GM19193 (cell line): Measurements from ENCODE around the gene IL1RAPL2.

Experiments used
- POLR2A ChIP-seq: IDR thresholded peaks from 4 replicates; pipeline ENCODE4 v1.6.1; 2011; ENCODE audit not compliant: insufficient read depth, insufficient read length; ENCODE audit errors: extremely low read depth

Gene IL1RAPL2

GRCh38 chrX:105711805-105712204 lies 1145.8 kb downstream of the IL1RAPL2 start:
- no peak for TF ChIP-seq POLR2A

- TF ChIP-seq POLR2A, result no peak
These were observed 1149.7 kb downstream of the IL1RAPL2 start for GRCh38 chrX:105715746-105716145.

DNA sequence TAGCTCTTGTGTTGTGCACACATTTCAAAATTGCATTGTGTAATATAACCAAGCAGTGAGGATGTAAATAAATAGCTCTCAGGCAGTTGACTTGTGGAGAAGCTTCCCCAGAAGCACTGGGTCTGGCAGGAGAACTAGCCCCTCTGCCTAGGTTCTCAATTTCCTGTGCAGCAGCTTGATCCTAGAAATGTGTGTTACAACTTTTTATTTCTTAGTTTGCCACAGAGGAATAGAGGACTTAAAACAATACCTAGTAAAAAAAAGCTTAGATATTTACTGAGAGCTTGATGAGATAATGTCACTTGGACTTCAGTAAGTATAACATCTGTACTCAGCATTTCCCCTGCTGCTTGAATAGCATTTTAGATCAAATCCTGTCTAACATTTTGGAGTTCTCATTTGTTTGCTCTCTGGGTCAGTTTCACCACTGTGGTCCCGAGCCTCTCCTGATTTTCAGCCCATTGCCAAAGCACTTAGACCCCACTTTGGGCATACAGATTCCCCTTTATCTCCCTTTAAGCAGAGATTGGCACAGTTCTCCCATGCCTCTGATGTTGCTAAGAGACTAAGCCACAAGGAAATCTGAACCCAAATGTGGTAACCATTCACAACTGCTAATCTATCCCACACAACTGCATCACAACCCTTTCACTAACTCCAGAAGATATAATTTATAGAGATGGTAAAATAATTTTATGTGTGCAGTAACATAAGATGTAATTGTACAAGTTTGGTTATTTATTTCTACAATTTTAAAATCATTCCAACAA lies 1158.2 kb downstream of the IL1RAPL2 start:
- TF ChIP-seq POLR2A, result no peak

DNA sequence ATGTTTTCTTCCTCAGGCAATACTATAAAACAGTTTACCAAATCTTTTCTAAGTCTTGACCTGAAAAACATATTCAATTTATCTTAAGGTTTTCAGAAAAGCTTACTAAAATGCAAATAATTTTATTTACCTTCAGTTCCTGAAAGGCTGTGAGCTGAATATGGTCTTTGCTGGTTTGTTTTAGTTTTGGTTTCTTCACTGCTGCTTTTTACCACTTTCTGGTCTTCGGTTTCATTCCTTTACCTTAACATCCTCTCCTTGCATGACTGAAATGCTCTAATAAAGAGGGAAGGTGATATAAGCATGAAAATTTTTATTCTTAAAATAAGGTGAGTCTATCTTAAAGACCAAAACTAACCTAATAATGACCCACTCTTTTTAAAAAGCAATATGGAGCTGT lies 1159.2 kb downstream of the IL1RAPL2 start:
- no peak for TF ChIP-seq POLR2A

- TF ChIP-seq POLR2A, result no peak
These were observed 1172.2 kb downstream of the IL1RAPL2 start for GRCh38 chrX:105738162-105738561.

GRCh38 chrX:105744291-105744690 lies 1178.3 kb downstream of the IL1RAPL2 start:
- no peak for TF ChIP-seq POLR2A

DNA sequence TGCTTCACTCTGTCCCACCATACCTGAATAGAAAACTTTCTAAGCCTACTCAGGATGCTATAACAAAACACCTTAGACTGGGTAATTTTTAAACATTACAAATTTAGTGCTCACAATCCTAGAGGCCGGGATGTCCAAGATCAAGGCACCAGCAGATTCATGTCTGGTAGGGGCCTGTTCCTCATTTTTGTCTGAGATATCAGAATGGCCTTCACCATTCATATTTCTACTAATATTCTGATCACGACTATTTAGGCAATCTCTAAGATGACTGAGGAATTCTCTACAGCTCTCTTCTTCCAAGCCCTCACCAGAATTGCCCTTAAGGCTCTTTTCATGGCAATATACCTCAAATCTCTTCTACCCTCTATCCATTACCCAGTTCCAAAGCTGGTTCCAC lies 1178.9 kb downstream of the IL1RAPL2 start:
- no peak for TF ChIP-seq POLR2A

GRCh38 chrX:105745863-105746262 lies 1179.9 kb downstream of the IL1RAPL2 start:
- no peak for TF ChIP-seq POLR2A

DNA sequence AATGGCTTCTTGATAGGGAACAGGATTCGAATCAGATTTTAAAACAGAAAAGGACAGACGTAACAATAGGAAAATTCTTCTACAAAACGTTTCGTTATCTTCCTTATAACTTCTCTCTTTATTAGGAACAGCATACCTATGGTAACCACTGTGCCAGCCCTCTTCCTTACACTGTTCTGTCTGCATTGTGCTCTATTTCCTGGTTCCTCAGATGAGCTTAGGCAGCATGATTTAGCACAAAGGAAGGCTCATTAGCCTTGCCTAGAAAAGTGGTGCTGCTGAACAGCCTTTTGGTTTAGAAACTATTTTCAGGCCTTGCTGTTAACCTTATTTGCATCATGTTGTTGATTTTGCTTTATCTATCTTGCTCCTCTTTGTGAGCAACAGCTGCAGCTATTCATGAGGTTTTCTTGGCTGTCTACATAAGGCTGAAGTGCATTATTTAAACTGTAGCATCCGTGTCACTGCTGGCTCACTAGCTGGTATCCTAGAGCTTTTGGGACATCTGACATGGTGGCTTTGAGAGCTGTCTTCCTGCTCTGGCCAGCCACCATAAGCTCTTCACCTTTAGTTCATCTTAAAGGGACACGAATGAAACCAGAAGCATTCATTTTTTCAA lies 1186.4 kb downstream of the IL1RAPL2 start:
- no peak for TF ChIP-seq POLR2A

DNA sequence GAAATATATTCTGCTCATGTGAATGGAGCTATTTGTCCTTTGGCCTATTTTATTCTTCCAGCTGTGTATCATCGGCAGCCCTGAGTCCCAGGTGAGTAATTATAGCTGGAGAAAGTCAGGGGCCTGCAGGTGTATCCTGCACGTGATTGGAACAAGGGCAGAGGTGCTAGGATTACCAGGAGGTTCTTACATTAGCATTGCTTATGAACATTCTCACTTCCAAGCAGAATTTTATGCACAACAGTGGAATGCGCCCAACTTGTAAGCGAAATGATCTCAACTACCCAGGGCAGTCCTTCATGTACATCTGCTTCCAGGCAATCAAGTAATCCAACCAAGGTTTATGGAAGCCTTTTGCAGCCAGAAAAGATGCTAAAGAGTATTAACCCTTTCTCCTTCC lies 1187.4 kb downstream of the IL1RAPL2 start:
- TF ChIP-seq POLR2A, result no peak

DNA sequence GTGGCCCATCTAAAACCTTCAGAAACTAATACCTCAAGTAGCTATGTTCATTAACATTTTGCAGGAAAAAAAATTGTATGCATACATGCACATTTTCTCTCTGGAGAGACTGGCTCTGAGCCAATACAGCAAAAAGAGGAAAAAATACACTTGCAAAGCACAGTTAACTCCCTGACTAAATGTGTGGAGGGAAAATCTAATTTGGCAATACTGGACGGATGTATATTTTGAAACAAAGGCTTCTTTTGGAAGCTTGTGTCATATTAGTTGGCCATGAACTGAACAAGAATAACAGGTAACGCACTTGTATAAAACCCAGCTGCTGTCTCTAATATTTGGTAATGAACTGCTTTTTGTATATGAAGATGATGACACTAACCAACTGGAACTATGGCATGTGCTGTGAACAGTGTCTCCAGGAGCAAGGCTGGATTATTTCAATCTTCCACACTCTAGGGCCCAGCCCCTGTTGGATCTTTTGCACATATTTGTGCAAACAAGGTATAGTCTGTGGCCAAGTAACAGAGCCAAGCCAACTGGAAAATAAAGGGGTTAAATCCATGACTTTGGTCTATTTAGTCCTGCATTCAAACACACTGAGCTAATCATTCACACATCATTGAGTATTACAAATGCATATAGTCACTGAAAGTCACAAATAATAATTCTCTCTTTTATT lies 1188.4 kb downstream of the IL1RAPL2 start:
- TF ChIP-seq POLR2A, result no peak

- TF ChIP-seq POLR2A, result no peak
These were observed 1189.1 kb downstream of the IL1RAPL2 start for GRCh38 chrX:105755109-105755508.

GRCh38 chrX:105758754-105759153 lies 1192.8 kb downstream of the IL1RAPL2 start:
- no peak for TF ChIP-seq POLR2A

- TF ChIP-seq POLR2A, result no peak
These were observed 1193.6 kb downstream of the IL1RAPL2 start for GRCh38 chrX:105759598-105759997.

DNA sequence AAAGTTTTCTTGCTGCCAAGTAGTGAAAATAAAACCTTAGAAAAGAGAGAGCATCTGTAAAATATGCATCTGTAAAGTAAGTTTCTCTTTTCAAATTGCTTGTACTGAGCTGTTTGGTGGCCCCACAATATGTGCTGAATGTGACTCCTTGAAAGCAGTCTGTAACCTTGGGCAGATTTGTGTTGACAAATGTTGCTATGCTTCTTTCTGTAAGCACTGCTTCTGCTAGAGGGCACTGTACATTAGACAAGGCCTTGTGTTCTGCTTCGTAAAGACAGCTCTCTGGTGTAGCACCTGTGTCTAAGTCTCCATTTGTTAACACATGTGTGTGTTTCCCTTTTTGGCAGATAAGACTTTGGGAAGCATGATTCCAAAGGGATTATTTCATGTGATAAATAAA lies 1199.7 kb downstream of the IL1RAPL2 start:
- TF ChIP-seq POLR2A, result no peak

GRCh38 chrX:105773801-105774200 lies 1207.8 kb downstream of the IL1RAPL2 start:
- no peak for TF ChIP-seq POLR2A

DNA sequence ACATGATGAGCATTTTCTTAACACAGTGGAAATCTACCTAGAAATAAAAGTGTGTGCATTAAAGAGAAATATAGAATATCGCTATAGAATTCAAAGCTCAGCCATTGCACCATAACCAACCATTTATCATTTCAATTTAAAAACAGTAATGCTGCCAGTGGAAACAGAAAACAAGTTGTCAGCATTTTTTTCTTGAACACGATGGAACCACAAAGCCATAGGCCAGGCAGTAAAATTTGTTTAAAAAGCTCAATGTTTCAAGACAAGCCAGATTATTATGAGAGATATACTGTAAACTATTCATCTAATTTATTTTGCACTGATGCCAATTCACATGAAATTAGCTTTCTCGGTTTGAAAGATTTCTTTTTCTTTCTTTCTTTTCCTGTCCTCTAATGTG lies 1209.7 kb downstream of the IL1RAPL2 start:
- no peak for TF ChIP-seq POLR2A

DNA sequence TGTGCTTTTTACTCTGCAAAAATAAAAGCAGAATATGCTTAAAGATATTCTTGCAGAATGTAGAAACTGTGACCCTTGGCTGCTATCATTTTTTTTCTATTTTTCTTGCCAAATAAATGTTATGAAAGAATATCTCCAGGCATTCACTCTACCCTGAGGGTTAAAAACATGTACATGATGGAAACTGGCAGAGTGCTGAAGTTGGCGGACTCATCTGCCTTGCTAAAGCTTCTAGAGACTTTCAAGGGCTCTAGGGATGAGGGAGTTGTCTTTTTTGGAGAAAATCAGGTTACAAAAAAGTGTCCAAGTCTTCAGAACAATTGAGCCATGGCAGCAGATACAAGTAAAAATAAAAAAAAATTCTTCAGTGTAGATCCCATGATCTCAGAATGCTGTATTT lies 1215.8 kb downstream of the IL1RAPL2 start:
- no peak for TF ChIP-seq POLR2A
